GM18907 (cell line): ENCODE measurements around the gene RAP2A.
A peak's percentile ranks its signal among the peaks of the same experiment; 100 is the strongest.

Experiments used
- ATAC-seq: cut with Tn5 transposase; IDR thresholded peaks from one replicate; pipeline ENCODE4 v1.9.1; 2021; ENCODE audit warnings: mild to moderate bottlenecking, moderate library complexity; ENCODE audit not compliant: unreplicated experiment

RAP2A gene

GRCh38 chr13:97492684-97493371 is 58.9 kb downstream of the RAP2A start:
- ATAC-seq: no peak

GRCh38 chr13:97493456-97493855 is 59.5 kb downstream of the RAP2A start:
- ATAC-seq: no peak

DNA sequence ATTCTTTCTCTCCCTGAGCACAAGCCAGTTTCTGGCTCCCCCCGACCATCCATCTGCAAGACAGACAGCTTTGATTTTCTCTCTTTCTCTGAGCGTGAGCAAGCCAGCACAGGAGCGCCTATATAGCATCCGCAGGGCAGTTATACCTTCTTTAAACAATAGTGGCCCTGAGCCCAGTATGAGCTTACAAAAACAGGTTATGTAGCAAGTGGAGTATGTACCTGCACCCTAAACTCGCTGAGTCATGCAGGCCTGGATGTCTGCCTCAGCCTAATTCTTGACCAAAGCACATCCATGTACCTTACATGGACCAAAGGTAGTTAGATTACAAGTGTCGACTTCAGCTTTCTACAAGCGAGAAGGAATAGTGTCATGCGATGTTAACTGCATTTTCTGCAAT is 61.7 kb downstream of the RAP2A start:
- no peak for ATAC-seq

DNA sequence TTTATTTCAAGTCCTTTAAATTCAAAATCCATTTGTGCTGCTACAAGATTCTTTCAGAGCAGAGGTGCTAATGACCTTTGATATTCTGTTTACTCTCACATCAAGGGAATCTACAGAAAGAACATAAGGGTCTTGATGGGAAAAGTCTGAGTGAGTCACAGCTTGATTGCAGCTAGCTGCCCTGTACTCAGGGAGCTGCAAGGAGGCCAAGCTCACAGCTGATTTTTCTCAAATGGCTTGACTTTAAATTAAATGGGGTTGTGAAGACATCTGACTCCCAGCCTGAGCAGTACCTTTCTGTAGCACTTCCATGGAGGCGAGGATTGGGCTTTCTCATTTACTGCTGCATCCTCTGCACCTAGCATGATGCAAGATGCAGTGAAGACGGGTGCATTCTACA is 62.5 kb downstream of the RAP2A start:
- no peak for ATAC-seq

DNA sequence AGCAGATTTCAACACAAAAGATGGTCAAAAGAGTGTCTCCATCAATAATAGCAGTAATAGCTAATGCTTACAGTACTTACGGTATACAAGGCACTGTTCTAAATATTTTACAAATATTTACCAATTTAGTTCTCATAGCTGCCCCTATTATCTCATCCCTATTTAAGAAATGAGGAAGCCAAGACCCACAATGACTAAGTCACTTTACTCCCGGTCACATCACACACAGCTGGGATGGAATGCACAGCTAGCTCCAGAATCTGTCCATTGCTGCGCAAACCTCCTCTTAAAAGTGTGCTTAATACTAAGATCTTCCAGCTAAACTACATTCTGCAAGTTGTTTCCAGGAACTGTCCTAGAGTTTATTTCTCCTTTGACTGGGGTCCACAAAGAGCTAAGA is 63.4 kb downstream of the RAP2A start:
- ATAC-seq: no peak

DNA sequence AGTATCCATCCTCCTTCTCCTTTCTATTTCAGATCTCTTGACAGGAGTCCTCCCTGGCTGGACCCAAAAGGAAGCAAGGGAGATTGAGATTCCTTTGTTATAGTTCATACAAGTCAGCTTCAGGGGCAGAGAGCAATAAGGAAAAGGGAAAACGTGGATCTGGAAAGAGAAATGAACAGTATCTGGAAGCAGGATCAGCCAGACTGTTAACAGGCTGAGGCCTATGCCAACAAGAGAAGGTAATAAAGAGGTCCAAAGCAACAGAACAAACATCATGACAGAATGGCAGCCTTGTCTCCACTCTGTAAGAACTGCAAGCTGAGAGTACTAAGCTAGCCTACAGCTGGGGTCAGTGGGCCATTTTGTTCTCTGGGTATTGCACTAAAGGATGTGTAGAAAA is 64.5 kb downstream of the RAP2A start:
- no peak for ATAC-seq

DNA sequence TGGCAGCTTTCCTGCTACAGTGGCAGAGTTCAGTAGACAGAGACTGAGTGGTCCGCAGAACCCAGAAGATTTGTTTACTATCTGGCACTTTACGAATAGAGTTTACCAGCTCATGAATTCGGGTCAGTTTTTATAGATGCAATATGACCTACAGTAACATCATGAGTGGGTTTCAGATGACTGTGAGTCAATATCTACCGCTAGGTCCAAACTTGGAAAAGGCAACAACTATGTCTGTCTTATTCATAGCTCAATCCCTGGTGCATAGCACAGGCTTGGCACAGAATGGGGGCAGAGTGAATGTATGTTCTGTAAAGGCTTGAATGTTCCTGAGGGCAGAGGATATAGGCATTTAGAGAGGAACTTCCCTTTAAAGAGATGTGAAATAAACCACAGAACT is 65.2 kb downstream of the RAP2A start:
- ATAC-seq: no peak

DNA sequence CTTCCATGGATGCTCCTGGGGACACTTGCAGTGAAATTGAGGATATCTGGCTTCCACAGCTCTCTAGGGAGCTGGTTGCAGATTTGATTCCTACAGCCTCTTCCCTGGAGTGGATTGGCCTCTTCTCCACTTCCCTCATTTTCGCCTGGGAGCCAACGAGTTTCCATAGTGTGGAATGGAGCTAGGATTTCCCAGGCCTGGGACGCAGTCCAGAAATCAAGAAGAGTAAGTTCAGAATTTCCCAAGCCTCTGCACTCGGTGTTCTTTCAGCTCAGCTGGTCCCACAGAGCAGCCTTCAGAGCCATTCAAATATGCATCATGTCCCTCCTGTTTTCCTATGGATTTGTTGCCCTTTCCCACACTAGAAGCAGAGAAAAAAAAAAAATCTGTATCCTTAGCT is 68.2 kb downstream of the RAP2A start:
- ATAC-seq: no peak

GRCh38 chr13:97502706-97503105 is 68.7 kb downstream of the RAP2A start:
- ATAC-seq: no peak

DNA sequence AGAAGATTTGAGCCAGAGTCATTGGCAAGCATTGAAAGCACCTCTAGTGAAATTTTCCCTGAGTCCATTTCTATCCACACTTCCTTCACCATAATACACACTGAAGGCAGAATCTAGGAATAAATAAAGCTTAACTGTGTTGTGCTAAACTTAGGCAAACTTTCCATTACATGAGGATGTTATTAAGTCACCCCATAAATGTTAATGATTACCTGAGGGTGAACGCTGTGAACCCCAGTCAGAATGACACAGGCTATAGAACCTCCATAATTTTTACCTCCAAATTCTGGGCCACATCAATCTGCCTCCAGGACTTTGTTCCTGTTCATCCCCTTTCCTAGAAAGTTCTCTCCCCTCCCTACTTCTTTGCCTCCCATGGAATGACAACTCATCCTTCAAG is 71.0 kb downstream of the RAP2A start:
- peak; percentile 73 for ATAC-seq

DNA sequence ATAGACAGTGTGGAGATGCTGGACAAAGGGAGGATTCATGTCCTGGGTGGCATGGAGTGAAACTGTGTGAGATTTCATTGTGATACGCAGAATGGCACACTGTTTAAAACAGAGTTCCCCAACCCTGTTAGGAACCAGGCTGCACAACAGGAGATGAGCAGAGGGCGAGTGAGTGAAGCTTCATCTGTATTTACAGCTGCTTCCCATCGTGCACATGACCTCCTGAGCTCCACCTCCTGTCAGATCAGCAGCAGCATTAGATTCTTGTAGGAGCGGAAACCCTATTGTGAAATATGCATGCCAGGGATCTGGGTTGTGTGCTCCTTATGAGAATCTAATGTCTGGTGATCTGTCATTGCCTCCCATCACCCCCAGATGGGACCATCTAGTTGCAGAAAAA is 72.5 kb downstream of the RAP2A start:
- no peak for ATAC-seq

DNA sequence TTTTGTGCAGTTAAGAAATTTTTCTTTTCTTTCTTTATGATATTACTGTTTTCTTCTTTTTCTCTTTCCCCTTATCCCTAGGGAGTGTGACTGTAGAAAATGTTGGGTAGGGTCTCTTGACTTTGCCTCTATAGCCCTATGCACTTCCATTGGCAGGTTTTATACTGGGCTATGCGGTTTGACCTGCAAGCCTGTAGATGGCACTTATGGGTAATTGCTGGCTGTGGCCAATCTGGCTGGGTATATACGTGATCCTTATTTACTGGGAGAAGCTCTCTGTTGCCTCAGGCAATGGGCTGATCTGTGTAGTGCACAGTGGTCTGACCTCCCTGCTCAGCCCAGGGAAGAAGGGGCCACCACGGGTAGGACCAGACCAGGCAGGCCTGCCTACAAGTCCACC is 78.8 kb downstream of the RAP2A start:
- no peak for ATAC-seq

DNA sequence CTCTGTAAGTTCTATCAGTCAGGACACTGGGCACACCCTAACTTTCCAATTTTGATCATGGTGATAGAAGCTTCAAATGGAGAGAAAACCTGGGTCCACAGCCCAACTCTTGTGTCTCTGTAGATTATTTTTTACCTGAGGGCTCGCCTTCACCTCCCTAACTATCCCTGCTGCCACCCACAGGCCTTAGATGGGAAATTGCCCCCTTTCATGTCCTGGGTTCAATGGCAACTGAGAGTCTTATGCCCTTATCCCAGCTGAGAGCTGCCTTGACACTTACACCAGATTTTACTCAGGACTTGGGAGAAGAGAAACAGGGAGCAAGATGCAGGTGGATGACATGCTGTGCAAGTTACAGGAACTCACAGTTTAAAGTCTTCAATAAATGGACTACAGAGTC is 81.7 kb downstream of the RAP2A start:
- ATAC-seq: no peak

DNA sequence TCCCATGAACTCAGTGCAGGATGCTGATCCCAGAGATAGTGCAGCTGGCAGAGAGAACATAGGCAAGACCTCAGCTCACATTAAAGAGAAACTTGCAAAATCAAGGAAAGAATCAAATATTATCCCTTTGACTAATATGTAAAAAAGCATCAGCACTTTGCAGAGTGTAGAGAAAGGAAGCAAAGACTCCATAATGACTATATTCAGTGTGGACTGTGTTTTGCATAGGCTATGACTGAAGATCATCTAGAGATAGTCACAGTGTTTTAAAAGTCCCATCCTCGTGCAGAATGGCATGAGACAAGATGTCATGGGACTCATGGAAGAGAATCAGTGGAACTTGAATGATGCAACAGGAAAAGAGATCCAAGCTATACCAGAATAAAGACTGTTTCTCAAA is 84.0 kb downstream of the RAP2A start:
- no peak for ATAC-seq
